GM21825 (cell line): Measurements from ENCODE around the gene SLK.

Experiments
- ATAC-seq: cut with Tn5 transposase; IDR thresholded peaks from one replicate; pipeline ENCODE4 v1.9.1; 2021; ENCODE audit warnings: mild to moderate bottlenecking, moderate library complexity; ENCODE audit not compliant: unreplicated experiment

The SLK gene

GRCh38 chr10:104046651-104047050, 79.7 kb downstream of the SLK start:
- no peak for ATAC-seq

DNA sequence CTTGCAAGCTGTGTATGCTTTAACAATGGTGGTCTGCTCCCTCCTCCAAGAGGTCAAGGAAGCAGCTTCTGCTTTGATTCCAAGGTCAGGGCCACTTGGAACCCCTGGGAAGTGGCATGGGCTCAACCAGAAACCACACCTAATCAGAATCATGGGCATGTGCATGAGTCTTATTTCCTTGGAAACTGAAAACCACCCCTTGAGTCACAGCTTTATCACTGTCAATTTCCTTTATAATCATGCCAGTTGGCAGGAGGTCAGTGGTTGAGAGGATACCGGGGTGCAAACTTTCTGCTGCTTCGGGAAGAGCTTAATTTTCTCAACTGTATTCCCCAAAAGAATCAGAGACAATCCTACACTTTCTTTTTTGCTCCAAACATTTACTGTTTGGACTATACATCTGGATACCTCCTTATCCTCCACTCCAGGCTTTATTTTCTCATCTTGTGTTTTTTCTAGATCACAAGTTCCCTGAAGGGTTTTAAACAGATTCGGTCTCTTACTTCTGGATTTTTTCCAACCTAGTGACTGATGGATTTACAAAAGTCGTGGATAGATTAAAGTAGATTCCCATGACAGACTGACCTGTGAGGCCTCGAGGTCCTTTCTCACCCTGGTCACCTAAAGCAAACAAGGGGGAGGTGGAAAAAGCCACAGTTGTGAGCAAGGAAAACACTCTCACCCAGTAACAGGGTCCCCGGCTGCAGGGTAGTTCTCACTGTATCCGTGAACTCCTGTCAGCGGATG, 82.7 kb downstream of the SLK start:
- no peak for ATAC-seq

DNA sequence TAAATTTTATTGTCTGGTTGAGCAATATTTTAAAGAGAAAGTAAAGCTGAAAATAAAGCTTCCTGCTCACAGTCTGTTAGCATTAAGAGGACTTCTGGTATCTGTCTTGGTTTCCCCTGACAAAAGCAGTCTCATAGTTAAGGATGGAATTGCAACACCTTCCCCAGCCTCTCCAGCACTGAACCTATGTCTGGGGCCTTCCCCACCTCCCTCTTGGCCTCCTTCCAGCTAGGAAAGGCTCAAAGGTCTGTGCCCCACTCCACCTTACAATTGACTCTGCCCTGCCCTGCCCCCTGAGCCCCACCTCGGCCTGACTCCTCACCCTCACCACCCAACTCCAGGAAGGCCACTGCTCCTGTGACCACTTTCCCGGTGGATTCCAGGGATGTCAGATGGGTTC, 85.5 kb downstream of the SLK start:
- no peak for ATAC-seq

- no peak for ATAC-seq
Observed at GRCh38 chr10:104053201-104053600, 86.3 kb downstream of the SLK start.

- ATAC-seq = no peak
Observed at GRCh38 chr10:104054430-104054829, 87.5 kb downstream of the SLK start.

DNA sequence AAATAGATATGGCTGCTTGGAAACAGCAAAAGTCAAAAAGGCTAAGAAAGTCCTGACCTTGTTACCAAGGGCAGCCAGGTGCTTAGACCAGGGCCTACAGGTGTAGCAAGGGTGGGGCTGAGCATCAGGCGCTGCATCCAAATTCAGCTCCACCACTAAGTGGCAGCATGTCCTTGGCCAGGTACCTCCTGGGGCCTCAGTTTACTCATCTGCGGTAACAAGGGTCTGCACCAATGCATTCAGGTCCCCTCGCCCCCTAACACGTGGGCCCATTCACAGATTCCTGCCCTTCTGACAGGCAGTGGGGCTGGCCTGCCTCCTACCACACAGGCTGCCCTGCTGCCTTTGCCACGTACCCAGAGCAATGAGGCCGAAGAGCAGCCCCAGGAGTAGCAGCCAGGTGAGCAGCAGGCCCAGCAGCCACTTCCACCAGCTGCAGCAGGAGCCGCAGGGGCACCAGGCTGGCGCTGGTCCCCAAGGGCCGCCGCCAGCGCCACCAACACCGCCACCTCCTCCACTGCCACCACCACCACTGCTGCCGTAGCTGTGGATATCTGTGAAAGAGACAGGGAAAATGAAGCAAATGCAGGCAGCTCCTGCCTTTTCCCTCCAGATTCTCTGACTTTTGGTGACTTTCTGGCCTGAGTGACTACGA, 89.8 kb downstream of the SLK start:
- no peak for ATAC-seq

DNA sequence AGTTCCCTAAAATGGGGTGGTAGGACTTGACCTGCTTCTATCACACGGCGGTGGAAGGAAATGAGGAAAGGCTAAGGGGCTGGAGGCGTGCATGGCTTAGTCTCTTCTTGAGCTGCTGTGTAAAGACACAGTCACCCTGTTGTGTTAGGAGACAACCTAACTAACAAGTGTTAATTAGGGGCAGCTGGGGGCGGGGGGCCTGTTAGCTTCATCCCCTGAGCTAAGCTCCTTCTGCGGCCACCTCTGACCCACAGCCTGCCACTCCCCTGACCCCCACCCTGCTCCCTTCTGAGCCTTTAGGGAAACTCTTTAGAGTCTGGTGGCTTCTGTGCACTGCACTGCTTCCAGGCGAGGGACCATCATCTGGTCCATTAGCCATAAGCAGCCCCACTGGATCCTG, 90.8 kb downstream of the SLK start:
- ATAC-seq = no peak

GRCh38 chr10:104059364-104059763, 92.4 kb downstream of the SLK start:
- ATAC-seq = no peak

DNA sequence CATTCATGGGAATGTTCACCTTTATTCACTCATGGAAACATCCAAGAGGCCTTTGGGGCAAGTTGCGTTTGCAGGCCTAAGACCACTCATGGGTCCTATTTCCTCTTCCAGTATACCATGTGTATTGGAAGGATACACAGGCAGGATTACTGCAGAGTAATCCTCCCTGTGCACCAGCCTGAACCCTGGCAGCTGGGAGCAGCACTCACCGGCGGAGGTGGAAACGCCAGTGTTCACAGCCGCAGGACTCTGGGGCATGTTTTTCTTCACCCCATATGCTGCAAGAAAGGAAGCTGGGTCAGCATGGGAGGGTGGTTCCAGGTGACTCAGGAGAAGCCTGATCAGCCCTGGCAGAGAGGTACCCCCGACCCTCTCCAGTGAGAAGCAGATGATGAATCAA, 94.3 kb downstream of the SLK start:
- no peak for ATAC-seq

DNA sequence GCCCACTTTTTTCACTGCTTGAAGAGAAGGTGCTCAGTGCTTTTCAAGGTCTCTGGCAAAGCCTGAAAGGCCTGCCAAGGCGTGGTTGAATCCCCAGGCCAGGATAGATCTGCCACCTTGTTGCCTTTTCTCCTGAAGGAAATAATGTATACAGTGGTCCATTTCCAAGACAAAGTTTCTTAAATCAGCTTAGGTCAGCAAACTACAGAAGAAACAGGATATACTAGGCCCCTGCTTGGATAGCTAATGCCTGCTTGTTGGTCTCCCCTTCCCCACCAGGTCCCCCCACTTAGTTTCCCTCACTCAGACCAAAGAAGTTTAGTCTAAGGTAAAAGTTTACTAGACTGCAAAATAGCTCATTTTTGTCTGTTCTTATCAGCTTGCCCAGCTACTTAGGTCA, 98.8 kb downstream of the SLK start:
- no peak for ATAC-seq

GRCh38 chr10:104066945-104067344, 100.0 kb downstream of the SLK start:
- no peak for ATAC-seq

- no peak for ATAC-seq
Observed at GRCh38 chr10:104067525-104067924, 100.6 kb downstream of the SLK start.

DNA sequence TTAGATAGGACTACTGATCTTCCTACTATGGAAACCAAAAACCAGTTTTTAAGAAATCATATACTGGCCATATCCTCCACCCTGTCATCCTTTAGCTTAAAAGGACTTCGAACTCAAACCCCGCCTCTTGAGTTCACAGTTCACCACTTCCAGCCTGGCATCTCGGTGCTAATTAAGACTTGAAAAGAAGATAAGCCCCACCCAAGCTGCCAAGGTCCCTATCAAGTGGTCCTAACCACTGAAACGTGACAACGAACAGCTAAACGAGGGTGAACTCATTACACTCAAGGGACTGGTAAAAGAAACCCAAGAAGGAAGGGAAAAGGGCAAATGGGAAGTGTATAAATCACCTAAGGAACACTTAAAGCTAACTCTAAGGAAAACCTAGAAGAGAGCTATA, 102.7 kb downstream of the SLK start:
- ATAC-seq = no peak

DNA sequence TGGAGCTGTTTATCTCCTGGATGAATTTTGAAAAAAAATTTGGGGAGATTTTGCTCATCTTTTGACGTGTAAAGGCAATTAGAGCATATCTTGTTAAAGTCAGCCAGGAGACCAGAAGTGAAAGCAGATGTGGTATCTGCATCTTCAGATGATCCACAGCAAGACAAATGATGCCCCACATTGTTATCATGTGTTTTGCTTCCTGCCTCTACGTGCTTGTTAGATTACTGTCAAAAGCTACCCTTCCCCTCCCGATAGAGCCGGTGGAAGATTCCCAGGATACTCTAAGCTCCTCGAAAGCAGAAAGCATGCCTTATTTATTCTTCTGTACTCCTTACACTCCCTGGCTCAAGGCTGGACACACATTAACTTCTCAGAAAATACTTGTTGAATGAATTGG, 105.8 kb downstream of the SLK start:
- no peak for ATAC-seq

DNA sequence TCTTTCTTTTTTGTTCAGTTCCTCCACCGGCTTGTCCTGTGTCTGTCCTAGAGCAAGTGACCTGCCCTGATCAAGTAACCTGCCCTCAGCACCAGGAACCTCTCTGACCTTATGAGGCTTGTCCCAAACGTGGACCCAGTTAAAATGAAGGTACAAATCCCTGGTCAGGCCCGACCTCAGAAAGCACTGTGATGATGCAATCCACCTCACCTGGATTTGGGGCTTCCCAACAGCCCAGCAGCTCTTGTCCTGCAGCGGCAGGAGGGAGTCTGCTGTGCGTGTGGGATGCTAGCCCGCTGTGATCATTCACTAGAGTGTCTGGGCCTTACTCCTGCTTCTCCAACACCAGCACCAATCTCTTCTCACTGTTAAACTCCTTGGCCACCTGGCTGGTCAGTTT, 107.6 kb downstream of the SLK start:
- no peak for ATAC-seq

GRCh38 chr10:104076743-104077160, 109.8 kb downstream of the SLK start:
- no peak for ATAC-seq

GRCh38 chr10:104077247-104077646, 110.3 kb downstream of the SLK start:
- ATAC-seq = no peak

- ATAC-seq = no peak
Observed at GRCh38 chr10:104077663-104078151, 110.8 kb downstream of the SLK start.
